Jurkat, Clone E6-1 (cell line): ENCODE results near the gene CYB561. TPM values are rescaled to one million over a fixed set of nuclear protein-coding genes. Genes with fewer than 3 reads are reported as not detected.

Source experiments
- DNase-seq: peaks from one replicate; pipeline ENCODE4 v3.0.0-alpha.2; 2011; ENCODE audit warnings: low read depth, low spot score
- H3K4me3 ChIP-seq: 2 replicates; pipeline ENCODE4 v1.5.1; 2011; ENCODE audit warnings: mild to moderate bottlenecking, low read length, control low read depth, moderate library complexity
- polyA plus RNA-seq: library from polyadenylated mRNA; unstranded; fragments of >200 nt; gene quantifications from one replicate; pipeline ENCODE4 v1.2.1, GENCODE V29; 2012; ENCODE audit warnings: missing spikeins; ENCODE audit not compliant: insufficient read length, insufficient read depth

CYB561 gene, protein sequence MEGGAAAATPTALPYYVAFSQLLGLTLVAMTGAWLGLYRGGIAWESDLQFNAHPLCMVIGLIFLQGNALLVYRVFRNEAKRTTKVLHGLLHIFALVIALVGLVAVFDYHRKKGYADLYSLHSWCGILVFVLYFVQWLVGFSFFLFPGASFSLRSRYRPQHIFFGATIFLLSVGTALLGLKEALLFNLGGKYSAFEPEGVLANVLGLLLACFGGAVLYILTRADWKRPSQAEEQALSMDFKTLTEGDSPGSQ
- polyA plus RNA-seq = not detected

DNA sequence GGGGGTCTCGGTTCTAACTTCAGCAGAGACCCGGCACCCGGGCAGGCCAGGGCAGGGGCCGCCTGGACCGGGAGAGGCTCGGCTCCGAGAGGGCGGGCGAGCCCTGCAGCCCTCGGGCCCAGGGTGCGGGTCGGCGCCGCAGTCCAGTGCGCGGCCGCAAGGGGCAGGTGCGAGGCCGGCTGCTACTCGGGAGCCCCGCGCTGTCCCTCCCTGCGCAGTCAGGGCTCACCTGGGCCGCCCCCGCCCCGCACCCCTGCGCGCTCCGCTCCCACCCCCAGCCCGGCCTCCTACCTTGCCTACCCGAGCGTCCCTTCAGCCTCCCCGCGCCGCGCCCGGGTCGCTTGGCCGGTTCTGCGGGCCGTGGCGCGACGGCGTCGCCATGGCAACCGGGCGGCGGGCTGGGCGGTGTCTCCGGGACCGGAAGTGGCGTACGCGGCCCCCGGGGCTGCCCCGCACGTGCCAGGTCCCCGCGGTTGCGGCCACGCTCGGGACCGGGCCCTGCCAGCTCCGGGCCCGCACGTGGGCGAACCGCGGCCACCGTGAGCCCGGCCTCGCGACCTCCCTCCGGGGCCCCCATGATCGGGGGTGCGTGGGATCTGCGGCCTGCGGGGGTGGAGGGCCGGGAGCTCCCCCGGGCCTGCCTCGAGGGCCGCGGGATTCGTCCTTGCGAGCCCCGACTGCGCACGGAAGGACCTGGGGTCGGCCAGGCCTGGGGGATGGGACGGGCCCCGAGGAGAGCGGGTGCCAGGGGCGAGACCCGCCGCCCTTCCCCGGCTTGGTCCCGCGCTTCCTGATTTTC is at the start of gene CYB561:
Gene CYB561 (minus strand): TSS at position 353 of the 799 bp plus-strand sequence. CDS start 8,759 bp downstream, outside the sequence.
- DNase-seq = no peak
- no peak within 1 kb of the TSS for H3K4me3 ChIP-seq

DNA sequence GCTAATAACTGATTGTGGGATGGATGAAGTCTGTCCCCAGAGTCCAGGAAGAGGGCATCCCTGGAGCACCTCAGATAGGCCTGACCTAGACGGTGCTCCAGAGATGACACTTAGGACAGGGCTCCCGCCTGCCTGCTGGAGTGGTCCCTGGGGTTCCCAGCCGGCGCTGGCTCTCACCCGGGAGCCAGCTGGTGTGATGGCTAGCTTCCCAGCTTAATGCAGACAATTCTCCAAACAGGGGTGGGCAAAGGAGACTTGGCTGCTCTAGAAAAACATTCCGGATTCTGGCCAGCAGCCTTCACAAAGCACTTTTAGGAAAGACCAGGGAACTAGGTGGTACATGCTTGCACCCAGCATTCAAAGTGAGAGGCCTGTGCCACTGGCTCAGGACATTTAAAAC is 49.4 kb upstream of the CYB561 start:
- no peak overlapping the region for H3K4me3 ChIP-seq
- DNase-seq = no peak

DNA sequence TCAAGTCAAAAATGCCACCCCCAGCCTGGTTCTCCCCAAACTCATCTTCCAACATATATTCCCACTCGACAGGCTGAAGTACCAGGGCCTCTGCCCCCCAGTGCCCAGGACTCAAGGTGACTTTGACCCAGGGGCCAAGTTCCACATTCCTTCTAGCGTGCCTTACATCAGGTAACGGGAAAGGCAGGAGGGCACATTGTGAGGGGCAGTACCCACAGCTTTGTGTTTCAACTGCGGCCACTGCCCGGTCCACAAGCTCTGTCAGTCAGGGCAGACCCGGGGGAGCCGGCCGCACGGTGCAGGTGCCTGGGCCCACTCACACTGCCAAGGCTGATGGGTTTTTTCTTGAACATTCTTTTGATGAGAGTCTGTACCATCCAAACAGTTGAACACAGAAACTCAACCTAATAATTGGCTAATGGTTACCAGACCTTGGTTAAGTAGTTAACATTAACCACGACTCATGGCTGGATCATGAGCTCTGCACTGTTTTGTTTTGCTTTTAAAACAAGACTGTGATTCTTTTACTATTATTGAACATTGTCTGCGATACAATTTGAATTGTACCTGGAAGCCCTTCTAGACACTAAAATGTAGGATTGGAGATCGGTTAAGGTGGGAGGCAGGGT is 48.3 kb upstream of the CYB561 start:
- DNase-seq = no peak

DNA sequence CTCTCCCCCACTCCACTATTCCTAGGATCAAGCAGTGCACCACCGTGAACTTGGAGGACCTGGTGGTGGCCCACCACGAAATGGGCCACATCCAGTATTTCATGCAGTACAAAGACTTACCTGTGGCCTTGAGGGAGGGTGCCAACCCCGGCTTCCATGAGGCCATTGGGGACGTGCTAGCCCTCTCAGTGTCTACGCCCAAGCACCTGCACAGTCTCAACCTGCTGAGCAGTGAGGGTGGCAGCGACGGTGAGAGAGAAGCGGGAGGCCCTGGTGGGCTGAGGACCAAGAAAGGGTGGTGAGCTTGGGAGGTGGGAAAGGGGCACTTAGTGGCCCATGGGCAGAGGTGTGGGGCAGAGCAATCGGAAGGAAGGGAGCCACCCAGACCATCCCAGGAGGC is 47.3 kb upstream of the CYB561 start:
- H3K4me3 ChIP-seq = no peak overlapping the region
- no peak for DNase-seq

More for the DNA sequence above, 48.3 kb upstream of the CYB561 start:
- H3K4me3 ChIP-seq = no peak overlapping the region

DNA sequence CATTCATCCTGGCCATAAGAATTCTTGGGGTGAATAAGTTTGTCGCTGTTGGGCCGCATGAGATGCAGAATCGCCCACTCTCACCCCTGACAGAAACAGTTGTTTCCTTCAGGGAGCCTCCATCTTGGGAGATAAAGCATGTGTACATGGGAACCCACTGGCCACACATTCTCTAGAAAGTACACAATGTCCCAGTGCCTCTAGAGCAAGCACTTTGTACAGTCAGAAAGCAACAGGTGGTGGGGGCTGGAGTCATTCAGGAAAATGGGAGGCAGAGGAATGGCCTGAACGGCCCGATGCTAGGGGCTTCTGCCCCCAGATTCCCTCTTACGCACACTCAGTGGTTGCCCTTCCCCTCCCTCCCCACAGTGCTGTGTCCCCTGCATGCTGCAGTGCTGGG is 46.8 kb upstream of the CYB561 start:
- DNase-seq = no peak
- no peak overlapping the region for H3K4me3 ChIP-seq

DNA sequence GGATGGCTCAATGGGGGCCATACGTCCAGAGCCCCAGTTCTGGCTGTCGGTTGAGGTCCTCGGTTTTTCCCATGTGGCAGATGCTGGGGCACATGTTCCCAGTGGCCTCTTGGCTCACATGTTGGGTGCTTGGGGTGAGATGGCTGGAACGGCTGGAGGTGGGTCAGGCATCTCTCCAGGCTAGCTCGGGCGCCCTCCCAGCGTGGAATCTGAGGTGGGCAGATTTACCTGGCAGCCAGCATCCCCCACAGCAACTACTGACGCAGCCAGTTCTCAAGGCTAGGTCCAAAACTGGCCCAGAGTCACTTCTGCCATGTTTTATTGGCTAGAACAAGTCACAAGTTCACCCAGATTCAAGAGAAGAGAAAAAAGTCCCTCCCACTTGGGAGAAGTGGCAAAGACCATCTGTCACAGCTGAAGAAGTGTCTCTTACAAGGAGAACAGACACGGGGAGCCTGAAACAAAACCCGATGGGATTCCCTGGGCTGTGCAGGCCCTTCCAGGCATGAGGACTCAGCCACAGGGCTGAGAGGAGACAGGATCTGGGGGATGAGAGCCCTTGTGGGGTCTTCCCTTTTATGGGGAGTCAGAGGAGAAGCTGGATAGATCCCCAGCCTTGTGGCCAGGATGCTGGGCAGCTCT is 46.0 kb upstream of the CYB561 start:
- no peak for DNase-seq
- H3K4me3 ChIP-seq = no peak overlapping the region

DNA sequence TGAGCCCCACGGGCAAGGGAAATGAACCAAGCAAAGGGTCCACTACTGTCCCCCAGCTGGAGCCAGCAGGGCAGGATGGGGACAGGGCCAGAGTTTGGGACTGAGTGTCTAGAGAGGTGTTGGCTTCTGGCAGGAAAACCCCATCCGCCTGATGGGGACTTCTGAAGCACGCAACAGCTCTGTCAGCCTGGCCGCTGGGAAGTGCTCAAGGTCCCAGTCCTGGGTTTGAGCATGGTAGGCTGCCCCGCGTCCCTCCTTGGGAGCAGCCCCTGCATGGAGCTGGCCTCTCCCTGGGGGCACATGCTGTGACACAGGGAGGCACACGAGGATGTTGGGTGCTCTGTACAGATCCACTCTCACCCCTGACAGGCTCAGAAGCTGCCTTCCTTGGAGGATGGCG is 45.3 kb upstream of the CYB561 start:
- no peak for DNase-seq
- no peak overlapping the region for H3K4me3 ChIP-seq

DNA sequence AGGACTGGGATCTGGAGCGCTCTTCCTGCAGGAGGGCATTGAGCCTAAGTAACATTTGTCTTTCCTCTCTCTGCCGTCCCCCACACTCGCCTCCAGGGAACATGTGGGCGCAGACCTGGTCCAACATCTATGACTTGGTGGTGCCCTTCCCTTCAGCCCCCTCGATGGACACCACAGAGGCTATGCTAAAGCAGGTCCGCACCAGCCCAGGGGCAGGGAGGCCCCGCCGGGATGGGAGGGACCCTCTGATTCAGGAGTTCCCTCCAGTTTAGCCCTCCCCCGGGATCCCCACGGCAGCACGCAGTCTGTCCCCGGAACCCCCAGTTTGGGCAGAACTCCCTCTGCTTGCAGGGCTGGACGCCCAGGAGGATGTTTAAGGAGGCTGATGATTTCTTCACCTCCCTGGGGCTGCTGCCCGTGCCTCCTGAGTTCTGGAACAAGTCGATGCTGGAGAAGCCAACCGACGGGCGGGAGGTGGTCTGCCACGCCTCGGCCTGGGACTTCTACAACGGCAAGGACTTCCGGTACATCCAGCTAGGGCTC is 44.8 kb upstream of the CYB561 start:
- no peak overlapping the region for H3K4me3 ChIP-seq
- no peak for DNase-seq

DNA sequence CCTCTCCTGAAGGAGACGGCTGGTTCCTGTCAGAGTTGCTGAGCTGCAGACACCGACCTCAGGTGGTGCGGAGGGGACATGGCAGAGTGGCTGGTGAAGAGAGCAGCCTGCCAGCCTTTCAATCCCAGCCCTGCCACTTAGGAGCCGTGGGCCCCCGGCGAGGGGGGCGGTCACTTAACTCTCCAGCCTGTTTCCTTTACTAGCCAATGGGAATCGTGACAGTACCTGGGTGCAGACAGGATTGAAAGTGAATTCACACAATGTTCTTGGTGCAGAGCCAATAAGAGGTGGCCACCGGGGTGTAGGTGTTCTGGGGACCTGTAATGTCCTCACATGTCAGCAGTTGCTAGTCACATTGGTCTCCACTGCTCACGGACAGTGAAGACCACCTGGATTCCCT is 44.2 kb upstream of the CYB561 start:
- no peak overlapping the region for H3K4me3 ChIP-seq
- no peak for DNase-seq

DNA sequence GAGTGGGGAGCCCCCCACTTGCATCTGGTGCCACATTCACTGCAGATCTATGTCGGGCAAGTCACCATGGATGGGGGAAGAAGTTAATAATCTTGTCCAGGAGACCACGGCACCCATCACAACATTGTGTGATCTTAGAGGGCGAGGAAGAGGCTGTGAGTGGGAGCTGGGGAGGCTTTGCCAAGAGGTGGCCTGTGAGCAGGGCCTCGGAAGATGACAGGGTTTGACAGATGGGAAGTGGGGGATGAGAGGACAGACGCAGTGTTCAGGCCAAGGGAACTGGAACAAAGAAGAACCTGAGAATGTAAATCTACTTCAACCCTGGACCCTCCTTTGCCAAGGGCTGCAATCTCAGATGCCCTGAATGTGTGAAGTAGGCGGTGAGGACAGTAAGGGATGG is 43.2 kb upstream of the CYB561 start:
- no peak overlapping the region for H3K4me3 ChIP-seq
- no peak for DNase-seq

DNA sequence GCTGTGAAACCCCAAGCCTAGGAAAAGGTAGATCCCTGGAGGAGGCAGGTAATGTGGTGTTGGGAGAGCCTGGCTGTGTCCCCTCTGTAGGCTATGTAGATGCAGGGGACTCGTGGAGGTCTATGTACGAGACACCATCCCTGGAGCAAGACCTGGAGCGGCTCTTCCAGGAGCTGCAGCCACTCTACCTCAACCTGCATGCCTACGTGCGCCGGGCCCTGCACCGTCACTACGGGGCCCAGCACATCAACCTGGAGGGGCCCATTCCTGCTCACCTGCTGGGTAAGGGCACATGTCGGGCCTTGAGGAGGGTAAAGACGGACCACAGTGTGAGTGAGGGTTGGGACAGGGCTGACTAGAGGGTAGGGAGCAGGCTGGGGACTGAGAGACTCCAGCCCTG is 42.7 kb upstream of the CYB561 start:
- no peak for DNase-seq

DNA sequence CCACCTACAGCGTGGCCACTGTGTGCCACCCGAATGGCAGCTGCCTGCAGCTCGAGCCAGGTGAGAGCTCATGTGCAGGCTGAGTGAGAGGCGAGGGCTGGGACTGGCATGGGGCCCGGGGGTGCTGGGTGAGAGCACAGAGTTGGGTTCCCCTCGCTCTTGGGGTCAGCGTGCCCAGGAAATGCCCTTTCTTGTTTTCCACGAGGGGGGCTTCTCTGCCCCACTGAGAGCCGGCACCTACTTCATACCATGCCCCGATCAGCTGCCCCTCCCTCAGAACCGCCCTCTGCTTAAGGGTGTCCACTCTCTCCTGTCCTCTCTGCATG is 40.9 kb upstream of the CYB561 start:
- DNase-seq = no peak

More for the DNA sequence above, 42.7 kb upstream of the CYB561 start:
- H3K4me3 ChIP-seq = no peak overlapping the region

DNA sequence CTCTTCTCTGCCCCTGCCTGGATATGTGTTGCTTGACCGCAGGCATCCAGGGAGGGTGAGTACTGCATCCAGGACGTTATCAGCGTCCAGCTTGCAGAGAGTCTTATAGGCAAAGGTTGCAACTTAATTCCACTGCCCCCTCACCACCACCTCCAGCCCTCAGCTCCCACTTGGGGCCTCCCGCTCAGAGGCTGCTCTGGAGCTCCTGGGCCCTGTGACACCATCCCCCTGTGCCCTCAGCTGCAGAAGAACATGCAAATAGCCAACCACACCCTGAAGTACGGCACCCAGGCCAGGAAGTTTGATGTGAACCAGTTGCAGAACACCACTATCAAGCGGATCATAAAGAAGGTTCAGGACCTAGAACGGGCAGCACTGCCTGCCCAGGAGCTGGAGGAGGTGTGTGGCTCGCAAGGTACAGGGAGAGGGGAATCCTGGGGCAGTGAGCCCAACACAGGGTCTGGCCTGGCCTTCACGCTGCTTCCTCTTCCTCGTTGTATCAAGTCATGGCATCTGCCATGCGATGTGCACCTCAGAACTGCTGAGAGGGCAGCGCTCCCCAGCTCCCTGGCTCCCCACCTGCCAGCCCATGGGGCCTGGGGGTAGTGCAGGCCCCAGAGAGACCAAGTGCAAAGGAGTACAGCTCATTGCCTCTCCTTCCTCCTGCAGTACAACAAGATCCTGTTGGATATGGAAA is 40.4 kb upstream of the CYB561 start:
- DNase-seq = no peak
- H3K4me3 ChIP-seq = no peak overlapping the region

More for the DNA sequence above, 40.9 kb upstream of the CYB561 start:
- no peak overlapping the region for H3K4me3 ChIP-seq

DNA sequence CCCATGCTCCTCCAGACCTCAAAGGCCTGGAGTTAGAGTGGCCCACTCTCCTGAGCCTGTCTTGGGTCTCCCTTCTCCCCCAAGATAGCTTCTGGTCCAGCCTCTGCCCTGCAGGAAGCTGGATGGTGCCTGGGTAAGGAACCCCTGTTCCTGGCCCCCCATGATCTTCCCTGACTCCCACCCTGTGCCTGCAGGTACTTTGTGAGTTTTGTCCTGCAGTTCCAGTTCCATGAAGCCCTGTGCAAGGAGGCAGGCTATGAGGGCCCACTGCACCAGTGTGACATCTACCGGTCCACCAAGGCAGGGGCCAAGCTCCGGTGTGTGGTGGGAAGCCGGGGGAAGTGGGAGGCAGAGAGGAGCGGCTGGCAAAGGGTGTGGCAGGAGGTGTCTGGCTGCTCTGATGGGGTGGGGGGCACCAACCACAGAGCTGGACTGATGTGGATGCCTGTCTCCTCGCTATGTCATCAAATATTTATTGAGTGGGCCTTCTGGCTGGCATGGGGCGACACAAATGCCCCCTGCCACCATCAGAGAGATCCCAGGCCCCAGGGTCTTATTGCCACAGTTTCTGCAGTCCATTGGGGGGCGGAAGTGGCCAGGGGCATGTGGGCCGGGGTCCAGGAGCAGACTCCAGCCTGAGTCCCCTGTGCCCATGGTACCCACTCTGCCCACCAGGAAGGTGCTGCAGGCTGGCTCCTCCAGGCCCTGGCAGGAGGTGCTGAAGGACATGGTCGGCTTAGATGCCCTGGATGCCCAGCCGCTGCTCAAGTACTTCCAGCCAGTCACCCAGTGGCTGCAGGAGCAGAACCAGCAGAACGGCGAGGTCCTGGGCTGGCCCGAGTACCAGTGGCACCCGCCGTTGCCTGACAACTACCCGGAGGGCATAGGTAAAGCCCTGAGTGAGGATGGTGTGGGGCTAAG is 37.8 kb upstream of the CYB561 start:
- H3K4me3 ChIP-seq = no peak overlapping the region
- DNase-seq = no peak

DNA sequence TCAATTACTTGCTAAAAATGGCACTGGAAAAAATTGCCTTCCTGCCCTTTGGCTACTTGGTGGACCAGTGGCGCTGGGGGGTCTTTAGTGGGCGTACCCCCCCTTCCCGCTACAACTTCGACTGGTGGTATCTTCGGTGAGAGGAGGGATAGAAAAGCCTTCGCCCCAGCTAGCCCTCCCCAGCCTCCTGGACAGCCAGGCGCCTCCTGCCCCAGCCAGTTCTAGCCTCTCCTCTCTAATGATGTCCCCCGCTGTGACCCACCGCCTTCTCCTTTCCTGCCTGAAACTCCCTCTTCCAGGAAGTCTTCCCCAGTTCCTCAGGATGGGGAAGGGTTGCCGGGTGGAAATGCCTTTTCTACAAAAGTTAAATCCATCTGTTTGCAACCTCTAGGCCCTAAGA is 36.9 kb upstream of the CYB561 start:
- no peak overlapping the region for H3K4me3 ChIP-seq
- no peak for DNase-seq

DNA sequence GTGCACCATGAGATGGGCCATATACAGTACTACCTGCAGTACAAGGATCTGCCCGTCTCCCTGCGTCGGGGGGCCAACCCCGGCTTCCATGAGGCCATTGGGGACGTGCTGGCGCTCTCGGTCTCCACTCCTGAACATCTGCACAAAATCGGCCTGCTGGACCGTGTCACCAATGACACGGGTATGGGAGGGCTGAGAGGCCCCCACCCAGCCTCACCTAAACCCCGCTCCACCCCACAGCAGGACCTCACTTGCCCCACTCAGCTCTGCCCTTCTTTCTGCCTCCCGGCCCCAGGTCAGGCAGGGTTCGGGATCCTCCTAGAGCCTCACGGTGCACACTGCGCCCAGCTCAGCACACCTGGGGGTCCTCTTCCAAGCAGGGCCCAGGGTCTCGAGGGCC is 36.4 kb upstream of the CYB561 start:
- no peak for DNase-seq
- H3K4me3 ChIP-seq = no peak overlapping the region

DNA sequence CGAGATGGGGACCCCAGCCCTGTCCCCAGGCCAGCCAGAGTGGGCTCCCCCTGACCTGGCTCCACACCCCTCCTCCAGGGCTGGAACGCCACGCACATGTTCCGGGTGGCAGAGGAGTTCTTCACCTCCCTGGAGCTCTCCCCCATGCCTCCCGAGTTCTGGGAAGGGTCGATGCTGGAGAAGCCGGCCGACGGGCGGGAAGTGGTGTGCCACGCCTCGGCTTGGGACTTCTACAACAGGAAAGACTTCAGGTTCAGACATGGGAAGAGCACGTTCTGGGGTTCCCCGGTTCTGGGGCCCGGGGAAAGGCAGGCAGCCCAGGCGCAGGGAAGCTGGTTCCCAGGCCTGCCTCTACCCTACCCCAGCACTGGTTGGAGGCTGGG is 35.4 kb upstream of the CYB561 start:
- DNase-seq = no peak

DNA sequence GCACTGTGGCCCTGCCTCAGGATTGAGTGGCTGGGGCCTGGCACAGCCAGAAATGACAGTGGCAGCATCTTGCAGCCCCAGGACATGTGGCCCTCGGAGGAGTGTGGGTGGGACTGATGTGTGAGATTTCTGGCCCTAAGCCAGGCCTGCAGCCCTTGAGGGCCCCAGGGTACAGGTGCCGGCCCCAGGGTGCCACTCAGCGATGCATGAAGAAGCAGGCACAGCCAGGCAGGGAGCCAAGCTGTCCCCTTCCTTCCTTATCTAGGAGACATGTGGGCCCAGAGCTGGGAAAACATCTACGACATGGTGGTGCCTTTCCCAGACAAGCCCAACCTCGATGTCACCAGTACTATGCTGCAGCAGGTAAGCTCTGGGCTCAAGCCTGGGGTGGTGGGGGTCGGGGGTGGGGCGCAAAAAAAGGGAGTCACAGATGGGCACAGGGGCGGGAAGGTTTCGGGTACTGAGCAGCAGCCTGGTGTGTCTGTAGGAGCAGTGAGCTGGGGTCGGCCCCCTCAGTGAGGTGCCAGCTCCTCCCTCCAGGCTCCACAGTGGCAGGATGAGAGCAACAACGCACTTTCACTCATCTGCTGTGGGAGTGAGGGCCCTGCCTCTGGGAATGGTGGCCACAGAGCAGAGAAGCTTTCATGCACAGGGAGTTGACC is 34.9 kb upstream of the CYB561 start:
- DNase-seq = no peak

More for the DNA sequence above, 35.4 kb upstream of the CYB561 start:
- H3K4me3 ChIP-seq = no peak overlapping the region

More for the DNA sequence above, 34.9 kb upstream of the CYB561 start:
- no peak overlapping the region for H3K4me3 ChIP-seq
